HG03039 (cell line): Measurements from ENCODE around the gene COL17A1.
A peak's percentile ranks its signal among the peaks of the same experiment; 100 is the strongest.

Experiments
- ATAC-seq: cut with Tn5 transposase; IDR thresholded peaks from one replicate; pipeline ENCODE4 v1.9.1; 2021; ENCODE audit warnings: mild to moderate bottlenecking, moderate library complexity; ENCODE audit not compliant: unreplicated experiment

COL17A1 gene

GRCh38 chr10:104085801-104086400 is at the start of gene COL17A1:
COL17A1 (minus strand) TSS chr10:104085880; CDS start chr10:104080673, 5,207 bp downstream.
- ATAC-seq = no peak

GRCh38 chr10:104130041-104130440 is 44.4 kb upstream of the COL17A1 start:
- ATAC-seq = no peak

- ATAC-seq = no peak
These were observed 42.5 kb upstream of the COL17A1 start for GRCh38 chr10:104128214-104128613.

GRCh38 chr10:104127411-104127810 is 41.7 kb upstream of the COL17A1 start:
- no peak for ATAC-seq

GRCh38 chr10:104123397-104123796 is 37.7 kb upstream of the COL17A1 start:
- no peak for ATAC-seq

GRCh38 chr10:104122225-104123107 is 36.8 kb upstream of the COL17A1 start:
- peak; percentile 2 for ATAC-seq

GRCh38 chr10:104121485-104122224 is 36.0 kb upstream of the COL17A1 start, which contains the start of gene SFR1:
SFR1 (plus strand) TSS chr10:104122171; CDS start chr10:104122184, 13 bp downstream.
- ATAC-seq = peak; percentile 91

- ATAC-seq = peak; percentile 34
These were observed 35.3 kb upstream of the COL17A1 start for GRCh38 chr10:104120903-104121484.

- no peak for ATAC-seq
These were observed 34.8 kb upstream of the COL17A1 start for GRCh38 chr10:104120512-104120902.

GRCh38 chr10:104119996-104120395 is 34.3 kb upstream of the COL17A1 start:
- ATAC-seq = no peak

- ATAC-seq = no peak
These were observed 32.2 kb upstream of the COL17A1 start for GRCh38 chr10:104117839-104118323.

- no peak for ATAC-seq
These were observed 27.8 kb upstream of the COL17A1 start for GRCh38 chr10:104113376-104113956.

GRCh38 chr10:104109908-104110662 is 24.4 kb upstream of the COL17A1 start:
- ATAC-seq = peak; percentile 43

- ATAC-seq = no peak
These were observed 19.2 kb upstream of the COL17A1 start for GRCh38 chr10:104104926-104105325.

- no peak for ATAC-seq
These were observed 18.7 kb upstream of the COL17A1 start for GRCh38 chr10:104104418-104104817.

- no peak for ATAC-seq
These were observed 18.3 kb upstream of the COL17A1 start for GRCh38 chr10:104103956-104104355.

GRCh38 chr10:104101902-104102301 is 16.2 kb upstream of the COL17A1 start:
- ATAC-seq = no peak

- ATAC-seq = no peak
These were observed 15.1 kb upstream of the COL17A1 start for GRCh38 chr10:104100795-104101194.

- no peak for ATAC-seq
These were observed 14.3 kb upstream of the COL17A1 start for GRCh38 chr10:104099941-104100340.

GRCh38 chr10:104099269-104099668 is 13.6 kb upstream of the COL17A1 start:
- no peak for ATAC-seq
